GM19240 (cell line): ENCODE results near the gene EFNB1.

Experiments
- DNase-seq: peaks from one replicate; pipeline ENCODE4 v3.0.0; 2011; ENCODE audit warnings: low spot score; ENCODE audit not compliant: insufficient read length

The EFNB1 gene

DNA sequence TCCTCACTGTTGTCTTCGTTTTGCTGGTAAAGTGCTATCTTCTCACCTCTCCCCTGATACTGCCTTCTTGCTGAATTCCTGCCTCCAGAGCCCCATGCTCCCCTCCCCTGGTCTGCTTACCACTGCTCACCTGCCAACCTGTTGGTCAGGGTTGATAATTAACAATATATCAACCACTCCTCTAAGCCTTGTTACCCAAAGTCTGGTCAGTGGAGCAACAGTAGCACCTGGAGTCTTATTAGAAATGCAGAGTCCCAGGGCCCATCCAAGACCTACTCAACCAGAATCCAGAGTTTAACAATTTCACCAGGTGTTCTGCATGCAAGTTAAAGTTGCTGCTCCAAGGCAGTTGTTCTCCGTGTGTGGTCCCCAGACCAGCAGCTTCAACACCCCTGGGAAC is 55.0 kb downstream of the EFNB1 start:
- DNase-seq, result no peak

DNA sequence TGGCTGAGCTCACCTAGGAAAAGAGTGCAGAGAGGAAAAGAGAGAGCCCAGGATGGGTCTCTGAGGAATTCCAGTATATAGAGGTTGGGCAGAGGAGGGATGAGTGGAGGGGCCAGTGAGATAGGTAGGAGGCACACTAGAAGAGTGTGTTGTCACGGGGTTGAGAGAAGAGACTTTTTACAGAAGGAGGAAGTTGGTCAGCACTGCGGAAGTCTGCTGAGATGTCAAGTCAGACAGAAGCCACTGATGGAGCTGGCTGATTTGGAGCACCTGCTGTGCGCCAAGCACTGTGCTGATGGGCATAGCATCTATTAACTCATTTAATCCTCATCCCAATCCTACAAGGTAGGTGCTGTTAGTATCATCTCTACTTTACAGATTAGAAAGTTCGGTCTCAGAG is 60.4 kb downstream of the EFNB1 start:
- DNase-seq, result no peak
